Activated T-cell treated with anti-CD3 and anti-CD28 coated beads, Interleukin-2, amount 50 U/mL, for 72 hours (primary cell): ENCODE data around the gene PTPN3. TPM values are rescaled to one million over a fixed set of nuclear protein-coding genes. Genes with fewer than 3 reads are reported as not detected.

ENCODE experiments used
- ATAC-seq, 2 donors: fragments of 150-1000 bp; cut with Tn5 transposase; replicated peaks in 1 of 2; 2 replicates each; pipeline ENCODE4 v1.10.0; 2021; ENCODE audit warnings: moderate library complexity in 2 of 2, mild to moderate bottlenecking in 1 of 2
- DNase-seq, 2 donors: peaks; one replicate each; pipeline ENCODE4 v3.0.0; 2021 to 2022; ENCODE audit warnings: mixed read lengths in 1 of 2
- H3K27ac Mint-ChIP-seq: one replicate; pipeline ENCODE4 v1.8.0; 2022; ENCODE audit warnings: mild to moderate bottlenecking, moderate library complexity, mixed read lengths
- H3K27me3 Mint-ChIP-seq: one replicate; pipeline ENCODE4 v1.8.0; 2022; ENCODE audit warnings: low read depth, mixed read lengths
- H3K36me3 Mint-ChIP-seq, 2 donors: one replicate each; pipeline ENCODE4 v1.8.0; 2022; ENCODE audit warnings: mixed read lengths in 2 of 2, mild to moderate bottlenecking in 1 of 2; ENCODE audit not compliant: insufficient read depth in 2 of 2
- H3K4me1 Mint-ChIP-seq: one replicate; pipeline ENCODE4 v1.8.0; 2022; ENCODE audit warnings: low read depth, mixed read lengths
- H3K4me3 Mint-ChIP-seq, 2 donors: one replicate each; pipeline ENCODE4 v1.8.0; 2022; ENCODE audit warnings: mild to moderate bottlenecking in 2 of 2, mixed read lengths in 2 of 2, moderate library complexity in 2 of 2
- H3K9me3 Mint-ChIP-seq, 2 donors: one replicate each; pipeline ENCODE4 v1.8.0; 2022; ENCODE audit warnings: mixed read lengths in 2 of 2
- total RNA-seq, 2 donors: library from RNA; stranded (reverse); gene quantifications; one replicate each; pipeline ENCODE4 v1.2.3, GENCODE V29; 2022

Gene PTPN3
- total RNA-seq, 2 donors from 2014 or later: 2.7 to 5.4 TPM

GRCh38 chr9:109417585-109418544 lies 80.2 kb downstream of the PTPN3 start:
- Mint-ChIP-seq H3K9me3 (no peaks in the 10 kb centered on the region), H3K27ac (peak overlapping the region; percentile 92), H3K27me3 (peaks cover 17% of the 10 kb centered on the region), H3K4me3 (peak overlapping the region; percentile 36 to 55), H3K4me1 (peaks cover 66% of the 10 kb centered on the region), H3K36me3 (peaks cover 0 to 5% of the 10 kb centered on the region in 2 donors)
- ATAC-seq (peak; percentile 8 to 31), DNase-seq (no peak)

GRCh38 chr9:109417054-109417453 lies 81.1 kb downstream of the PTPN3 start:
- peaks cover 17% of the 10 kb centered on the region for H3K27me3 Mint-ChIP-seq
- ATAC-seq (peak; percentile 39 to 48), DNase-seq (no peak)
- peaks cover 74% of the 10 kb centered on the region for H3K4me1 Mint-ChIP-seq
- peak overlapping the region; percentile 36 to 55 for H3K4me3 Mint-ChIP-seq
- H3K9me3 Mint-ChIP-seq: no peaks in the 10 kb centered on the region
- H3K27ac Mint-ChIP-seq: peak overlapping the region; percentile 92
- H3K36me3 Mint-ChIP-seq: peaks cover 0 to 5% of the 10 kb centered on the region in 2 donors

GRCh38 chr9:109416135-109416706 lies 81.9 kb downstream of the PTPN3 start:
- peak overlapping the region; percentile 36 to 55 for H3K4me3 Mint-ChIP-seq
- DNase-seq (peak; percentile 53 to 59), ATAC-seq (peak; percentile 49 to 55)
- H3K27me3 Mint-ChIP-seq: peaks cover 17% of the 10 kb centered on the region
- H3K9me3 Mint-ChIP-seq: no peaks in the 10 kb centered on the region
- peaks cover 1 to 5% of the 10 kb centered on the region in 2 donors for H3K36me3 Mint-ChIP-seq
- H3K4me1 Mint-ChIP-seq: peaks cover 83% of the 10 kb centered on the region
- H3K27ac Mint-ChIP-seq: no peak overlapping the region

GRCh38 chr9:109414125-109414785 lies 83.9 kb downstream of the PTPN3 start:
- Mint-ChIP-seq H3K9me3 (no peaks in the 10 kb centered on the region), H3K27me3 (peaks cover 17% of the 10 kb centered on the region), H3K27ac (no peak overlapping the region), H3K4me1 (peaks cover 98% of the 10 kb centered on the region), H3K4me3 (peak overlapping the region in 1 of 2 donors; percentile 5), H3K36me3 (peaks cover 1 to 5% of the 10 kb centered on the region in 2 donors)
- DNase-seq (no peak), ATAC-seq (no peak)

- ATAC-seq (peak; percentile 32 to 36), DNase-seq (peak; percentile 60 to 65)
- H3K4me3 Mint-ChIP-seq: peak overlapping the region; percentile 66 to 79
- H3K9me3 Mint-ChIP-seq: no peaks in the 10 kb centered on the region
- H3K4me1 Mint-ChIP-seq: peaks cover 88% of the 10 kb centered on the region
- peak overlapping the region; percentile 54 for H3K27ac Mint-ChIP-seq
- H3K36me3 Mint-ChIP-seq: peaks cover 1 to 5% of the 10 kb centered on the region in 2 donors
- peaks cover 11% of the 10 kb centered on the region for H3K27me3 Mint-ChIP-seq
These were observed 86.2 kb downstream of the PTPN3 start for GRCh38 chr9:109411798-109412352.

GRCh38 chr9:109411069-109411761 lies 86.9 kb downstream of the PTPN3 start:
- H3K27ac Mint-ChIP-seq: peak overlapping the region; percentile 54

GRCh38 chr9:109409773-109410397 lies 88.2 kb downstream of the PTPN3 start:
- Mint-ChIP-seq H3K4me3 (peak overlapping the region; percentile 28 to 79), H3K36me3 (peaks cover 1 to 3% of the 10 kb centered on the region in 2 donors), H3K27me3 (peaks cover 11% of the 10 kb centered on the region), H3K9me3 (no peaks in the 10 kb centered on the region), H3K27ac (no peak overlapping the region), H3K4me1 (peaks cover 70% of the 10 kb centered on the region)
- DNase-seq: peak; percentile 43 to 61
- ATAC-seq: peak in 1 of 2 donors; percentile 14

More at GRCh38 chr9:109411069-109411761, 86.9 kb downstream of the PTPN3 start:
- DNase-seq (peak; percentile 59 to 73), ATAC-seq (peak; percentile 79 to 80)
- peaks cover 1 to 5% of the 10 kb centered on the region in 2 donors for H3K36me3 Mint-ChIP-seq
- H3K27me3 Mint-ChIP-seq: peaks cover 11% of the 10 kb centered on the region
- H3K9me3 Mint-ChIP-seq: no peaks in the 10 kb centered on the region
- peaks cover 83% of the 10 kb centered on the region for H3K4me1 Mint-ChIP-seq
- peak overlapping the region; percentile 66 to 79 for H3K4me3 Mint-ChIP-seq

GRCh38 chr9:109408759-109409462 lies 89.2 kb downstream of the PTPN3 start:
- Mint-ChIP-seq H3K4me1 (peaks cover 67% of the 10 kb centered on the region), H3K27me3 (peaks cover 19% of the 10 kb centered on the region), H3K27ac (no peak overlapping the region), H3K36me3 (peaks cover 1 to 3% of the 10 kb centered on the region in 2 donors), H3K9me3 (no peaks in the 10 kb centered on the region), H3K4me3 (peak overlapping the region in 1 of 2 donors; percentile 79)
- DNase-seq (no peak), ATAC-seq (no peak)

GRCh38 chr9:109403766-109404320 lies 94.3 kb downstream of the PTPN3 start:
- peaks cover 32% of the 10 kb centered on the region for H3K27me3 Mint-ChIP-seq
- H3K4me3 Mint-ChIP-seq: no peak overlapping the region
- H3K4me1 Mint-ChIP-seq: peaks cover 49% of the 10 kb centered on the region
- DNase-seq: no peak
- no peaks in the 10 kb centered on the region for H3K36me3 Mint-ChIP-seq
- H3K9me3 Mint-ChIP-seq: no peaks in the 10 kb centered on the region
- H3K27ac Mint-ChIP-seq: no peak overlapping the region
- ATAC-seq: no peak

GRCh38 chr9:109403116-109403515 lies 95.0 kb downstream of the PTPN3 start:
- H3K9me3 Mint-ChIP-seq: peaks cover 0 to 1% of the 10 kb centered on the region in 2 donors
- peaks cover 52% of the 10 kb centered on the region for H3K4me1 Mint-ChIP-seq
- H3K36me3 Mint-ChIP-seq: no peaks in the 10 kb centered on the region
- DNase-seq (no peak), ATAC-seq (no peak)
- H3K4me3 Mint-ChIP-seq: no peak overlapping the region
- H3K27me3 Mint-ChIP-seq: peaks cover 37% of the 10 kb centered on the region
- H3K27ac Mint-ChIP-seq: no peak overlapping the region

- peaks cover 41% of the 10 kb centered on the region for H3K27me3 Mint-ChIP-seq
- H3K4me3 Mint-ChIP-seq: peak overlapping the region; percentile 52 to 65
- DNase-seq: no peak
- H3K36me3 Mint-ChIP-seq: no peaks in the 10 kb centered on the region
- peaks cover 46% of the 10 kb centered on the region for H3K4me1 Mint-ChIP-seq
- ATAC-seq: no peak
- H3K27ac Mint-ChIP-seq: peak overlapping the region; percentile 63
- peaks cover 0 to 1% of the 10 kb centered on the region in 2 donors for H3K9me3 Mint-ChIP-seq
These were observed 96.2 kb downstream of the PTPN3 start for GRCh38 chr9:109401990-109402318.
